Right lobe of liver (tissue), 6 donors: Measurements from ENCODE around the gene GBE1. TPM values are rescaled to one million over a fixed set of nuclear protein-coding genes. Genes with fewer than 3 reads are reported as not detected.

Source experiments
- ATAC-seq, 4 donors: fragments of 200-7000 bp; cut with Tn5 transposase; one replicate each; pipeline ENCODE4 v1.9.1; 2020; ENCODE audit warnings: mild to moderate bottlenecking in 4 of 4, moderate library complexity in 4 of 4
- DNase-seq, 3 donors: peaks; one replicate each; pipeline ENCODE4 v3.0.0-alpha.2; 2020
- H3K27ac ChIP-seq, 3 donors: fragments of 200-600 bp; one replicate each; pipeline ENCODE4 v1.8.0; 2022
- H3K27me3 ChIP-seq, 2 donors: fragments of 200-600 bp; one replicate each; pipeline ENCODE4 v1.8.0; 2022
- H3K36me3 ChIP-seq, 4 donors: fragments of 200-600 bp; sonication (generic) in 1 of 4; one replicate each; pipeline versions ENCODE4 v1.5.1 to v1.8.0; 2017 to 2022; ENCODE audit warnings: control low read depth in 1 of 4
- H3K4me1 ChIP-seq, 4 donors: fragments of 200-600 bp; sonication (generic) in 1 of 4; one replicate each; pipeline versions ENCODE4 v1.5.1 to v1.8.0; 2017 to 2022; ENCODE audit warnings: control low read depth in 1 of 4
- H3K4me3 ChIP-seq, 3 donors: fragments of 200-600 bp; one replicate each; pipeline ENCODE4 v1.8.0; 2022
- H3K9me3 ChIP-seq, 4 donors: fragments of 200-600 bp; sonication (generic) in 1 of 4; one replicate each; pipeline versions ENCODE4 v1.5.1 to v1.8.0; 2017 to 2022; ENCODE audit warnings: control low read depth in 1 of 4
- CTCF ChIP-seq, 4 donors: fragments of 200-600 bp in 3 of 4; fragments of 450-650 bp in 1 of 4; IDR thresholded peaks; one replicate each; pipeline versions ENCODE4 v1.5.1 to v1.8.0; 2016 to 2022; ENCODE audit warnings: antibody characterized with exemption in 4 of 4, mild to moderate bottlenecking in 2 of 4
- POLR2A ChIP-seq: fragments of 450-650 bp; IDR thresholded peaks from one replicate; pipeline ENCODE4 v1.6.1; 2017; ENCODE audit warnings: antibody characterized with exemption, mild to moderate bottlenecking
- WGBS: methylation state at CpG from one replicate; pipeline ENCODE4 v1.1.6; 2018; ENCODE audit warnings: low coverage, low lambda C conversion rate; ENCODE audit not compliant: insufficient coverage; ENCODE audit errors: missing lambda C conversion rate; 5-methylcytosine and 5-hydroxymethylcytosine counted together
- intact Hi-C, 2 donors: fragments of 100-400 bp; cut with DNase I; formaldehyde crosslinking; loops; one replicate each; pipeline versions ENCODE4 v1.11.2 to v1.14.1; 2022
- total RNA-seq, 6 experiments: library from RNA; depleted of rRNA in 2 of 6; stranded (reverse); fragments of >200 nt in 2 of 6; fragmentation: NEBNext Ultra II Directional in 3 of 6; extraction: Animal tissue kit (Norgen Biotek cat#: 25700) in 3 of 6; gene quantifications; one replicate each; pipeline versions ENCODE4 v1.1.0 to v1.2.4, GENCODE V29; 2016 to 2023
- donor health status: DM: no; HTN: yes; CAD: no.
- donor health status: DM: no; HTN: no; CAD: no.
- donor health status: DM: no; HTN: no; CAD: no.
- donor health status: DM: no; HTN: yes; CAD: no.
- donor health status: DM: no; HTN: yes; CAD: no.

GBE1 gene
- total RNA-seq, 6 experiments from 2014 or later: 27.3 to 66.0 (median 57.3) TPM

- ATAC-seq: peak; percentile 54 to 69 (median 65)
- peak; percentile 61 to 78 (median 72) for TF ChIP-seq CTCF (IDR thresholded peaks at IDR 0.05)
- no peak for TF ChIP-seq POLR2A
- H3K4me3 ChIP-seq: no peak overlapping the region
- no peak overlapping the region for H3K27ac ChIP-seq
- no peak for DNase-seq
- no peaks in the 10 kb centered on the region for H3K27me3 ChIP-seq
- H3K36me3 ChIP-seq: peaks cover 0 to 2% (median 0%) of the 10 kb centered on the region in 4 donors
- intact Hi-C loops: no loop called here
- no peaks in the 10 kb centered on the region for H3K9me3 ChIP-seq
- H3K4me1 ChIP-seq: no peaks in the 10 kb centered on the region
These were observed 94.8 kb downstream of the GBE1 start for GRCh38 chr3:81666502-81667121.

- intact Hi-C loops: no loop called here
- TF ChIP-seq POLR2A: no peak
- no peak for TF ChIP-seq CTCF (IDR thresholded peaks at IDR 0.05)
- H3K9me3 ChIP-seq: no peaks in the 10 kb centered on the region
- no peaks in the 10 kb centered on the region for H3K36me3 ChIP-seq
- ATAC-seq: peak in 1 of 4 donors; percentile 6
- no peak overlapping the region for H3K4me3 ChIP-seq
- no peak overlapping the region for H3K27ac ChIP-seq
- no peaks in the 10 kb centered on the region for H3K27me3 ChIP-seq
- peaks cover 0 to 17% (median 0%) of the 10 kb centered on the region in 4 donors for H3K4me1 ChIP-seq
- DNase-seq: no peak
- 98% methylated on average over 8 of the region's 10 CpGs for whole genome bisulfite sequencing
These were observed 98.3 kb downstream of the GBE1 start for GRCh38 chr3:81663114-81663513.

- DNase-seq: no peak
- Histone ChIP-seq H3K4me1 (peaks cover 0 to 20% (median 2%) of the 10 kb centered on the region in 4 donors), H3K9me3 (no peaks in the 10 kb centered on the region), H3K4me3 (no peak overlapping the region), H3K27ac (no peak overlapping the region), H3K27me3 (no peaks in the 10 kb centered on the region), H3K36me3 (no peaks in the 10 kb centered on the region)
- intact Hi-C loops: no loop called here
- no peak for TF ChIP-seq POLR2A
- TF ChIP-seq CTCF (IDR thresholded peaks at IDR 0.05): no peak
- ATAC-seq: peak in 1 of 4 donors; percentile 28
- WGBS: 96% methylated on average over 1 of the region's 1 CpG
These were observed 101.4 kb downstream of the GBE1 start for GRCh38 chr3:81660036-81660435.

GRCh38 chr3:81658322-81658997 lies 103.0 kb downstream of the GBE1 start:
- Histone ChIP-seq H3K36me3 (no peaks in the 10 kb centered on the region), H3K4me3 (no peak overlapping the region), H3K4me1 (peaks cover 0 to 20% (median 2%) of the 10 kb centered on the region in 4 donors), H3K27ac (peak overlapping the region in 1 of 3 donors; percentile 20), H3K9me3 (no peaks in the 10 kb centered on the region), H3K27me3 (no peaks in the 10 kb centered on the region)
- WGBS: 30% methylated on average over 3 of the region's 3 CpGs
- ATAC-seq (peak; percentile 28 to 51 (median 44)), DNase-seq (no peak)
- intact Hi-C loops: no loop called here
- TF ChIP-seq CTCF (IDR thresholded peaks at IDR 0.05): no peak
- no peak for TF ChIP-seq POLR2A
